ENCODE results near the gene GMDS.

The GMDS gene

DNA sequence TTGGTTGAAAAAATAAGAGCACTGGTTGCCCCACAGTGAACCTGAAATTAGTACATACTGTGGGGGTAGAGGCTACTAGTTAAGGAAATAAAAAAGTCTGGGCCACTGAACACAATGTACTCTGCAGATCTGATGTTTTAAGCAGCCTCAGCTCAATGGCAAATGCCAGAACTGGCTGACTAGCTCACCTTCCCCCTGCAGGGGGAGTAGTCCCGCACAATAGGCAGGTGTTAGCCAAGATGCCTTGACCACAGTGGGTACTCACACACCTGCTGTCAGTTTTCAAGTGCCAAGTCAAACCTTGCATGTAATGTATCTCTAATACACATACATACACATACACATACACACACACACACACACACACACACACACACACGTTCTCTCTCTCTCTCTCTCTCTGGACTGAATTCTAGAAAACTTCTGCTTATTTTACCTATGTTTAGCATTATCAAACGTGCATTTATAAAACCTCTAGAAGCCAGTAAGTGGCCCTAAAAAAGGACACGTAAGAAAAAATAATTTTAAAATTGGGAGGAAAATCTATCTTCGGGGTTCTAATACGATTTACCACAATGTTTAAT is 36.1 kb downstream of the GMDS start:
- no peak overlapping the region for H3K4me3 ChIP-seq (ENCODE audit: low read depth, low read length)
- TF ChIP-seq, protein P1, sequence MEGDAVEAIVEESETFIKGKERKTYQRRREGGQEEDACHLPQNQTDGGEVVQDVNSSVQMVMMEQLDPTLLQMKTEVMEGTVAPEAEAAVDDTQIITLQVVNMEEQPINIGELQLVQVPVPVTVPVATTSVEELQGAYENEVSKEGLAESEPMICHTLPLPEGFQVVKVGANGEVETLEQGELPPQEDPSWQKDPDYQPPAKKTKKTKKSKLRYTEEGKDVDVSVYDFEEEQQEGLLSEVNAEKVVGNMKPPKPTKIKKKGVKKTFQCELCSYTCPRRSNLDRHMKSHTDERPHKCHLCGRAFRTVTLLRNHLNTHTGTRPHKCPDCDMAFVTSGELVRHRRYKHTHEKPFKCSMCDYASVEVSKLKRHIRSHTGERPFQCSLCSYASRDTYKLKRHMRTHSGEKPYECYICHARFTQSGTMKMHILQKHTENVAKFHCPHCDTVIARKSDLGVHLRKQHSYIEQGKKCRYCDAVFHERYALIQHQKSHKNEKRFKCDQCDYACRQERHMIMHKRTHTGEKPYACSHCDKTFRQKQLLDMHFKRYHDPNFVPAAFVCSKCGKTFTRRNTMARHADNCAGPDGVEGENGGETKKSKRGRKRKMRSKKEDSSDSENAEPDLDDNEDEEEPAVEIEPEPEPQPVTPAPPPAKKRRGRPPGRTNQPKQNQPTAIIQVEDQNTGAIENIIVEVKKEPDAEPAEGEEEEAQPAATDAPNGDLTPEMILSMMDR (IDR thresholded peaks at IDR 0.05; ENCODE audit: borderline replicate concordance, insufficient read depth, low read depth, low read length) = peak; percentile 76

DNA sequence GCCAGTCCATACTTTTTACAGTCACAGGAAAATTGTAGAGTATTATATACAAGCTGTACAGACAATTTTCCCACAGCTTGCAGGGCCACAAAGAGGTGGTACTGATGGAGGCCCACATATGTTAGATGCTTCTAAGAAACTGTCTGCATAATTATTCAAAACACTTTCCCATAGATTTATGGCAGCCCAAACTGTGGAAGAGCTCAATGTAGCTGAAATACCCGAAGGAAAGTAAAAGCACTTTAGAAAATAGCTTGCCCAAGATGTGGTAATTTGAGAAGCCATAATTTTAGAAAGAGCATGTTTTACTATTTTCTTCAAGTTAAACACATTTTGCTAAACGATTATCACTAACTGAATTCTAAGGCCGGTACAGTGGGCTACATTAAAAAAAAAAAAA is 36.9 kb downstream of the GMDS start:
- no peak overlapping the region for H3K4me3 ChIP-seq (ENCODE audit: low read depth, low read length)
- TF ChIP-seq, protein P1 (IDR thresholded peaks at IDR 0.05; ENCODE audit: borderline replicate concordance, insufficient read depth, low read depth, low read length) = no peak

DNA sequence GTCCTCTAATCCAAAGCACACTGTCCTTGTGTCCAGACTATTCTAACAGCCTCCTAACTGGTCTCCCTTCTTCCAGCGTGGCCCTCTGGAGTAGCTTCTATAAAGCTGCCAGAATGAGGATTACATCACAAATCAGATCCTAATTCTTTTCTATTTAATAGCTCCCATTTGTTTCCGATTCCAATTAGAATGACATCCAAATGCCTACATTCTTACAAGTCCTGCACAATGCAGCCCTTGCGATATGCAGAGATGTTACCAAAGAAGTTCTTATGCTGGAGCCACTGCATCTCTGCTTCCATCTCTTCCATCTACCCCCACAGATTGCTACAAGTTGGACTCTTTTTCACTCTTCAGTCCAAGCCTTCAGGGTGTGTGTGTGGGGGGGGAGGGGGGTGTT is 40.0 kb downstream of the GMDS start:
- no peak overlapping the region for H3K4me3 ChIP-seq (ENCODE audit: low read depth, low read length)
- TF ChIP-seq, protein P1 (IDR thresholded peaks at IDR 0.05; ENCODE audit: borderline replicate concordance, insufficient read depth, low read depth, low read length) = no peak

DNA sequence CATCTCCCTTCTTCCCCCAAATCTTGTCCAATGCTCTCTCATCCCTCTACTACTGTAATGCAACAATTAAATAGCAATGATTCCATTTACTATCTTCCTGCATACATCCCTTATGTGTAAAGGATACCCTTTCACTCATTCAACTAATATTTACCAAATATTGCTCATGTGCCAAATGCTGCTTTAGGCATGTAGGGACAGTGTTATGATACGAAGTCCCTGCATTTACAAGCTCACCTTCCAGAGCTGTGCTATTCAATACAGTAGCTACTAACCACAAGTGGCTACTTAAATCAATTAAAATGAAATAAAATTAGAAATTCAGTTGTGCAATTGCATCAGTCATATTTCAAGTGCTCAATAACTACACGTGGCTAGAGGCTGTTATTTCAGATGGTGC is 41.1 kb downstream of the GMDS start:
- TF ChIP-seq, protein P1 (IDR thresholded peaks at IDR 0.05; ENCODE audit: borderline replicate concordance, insufficient read depth, low read depth, low read length) = no peak
- H3K4me3 ChIP-seq (ENCODE audit: low read depth, low read length) = no peak overlapping the region

GRCh38 chr6:2203264-2203663 is 42.1 kb downstream of the GMDS start:
- no peak overlapping the region for H3K4me3 ChIP-seq (ENCODE audit: low read depth, low read length)
- TF ChIP-seq, protein P1 (IDR thresholded peaks at IDR 0.05; ENCODE audit: borderline replicate concordance, insufficient read depth, low read depth, low read length) = no peak

DNA sequence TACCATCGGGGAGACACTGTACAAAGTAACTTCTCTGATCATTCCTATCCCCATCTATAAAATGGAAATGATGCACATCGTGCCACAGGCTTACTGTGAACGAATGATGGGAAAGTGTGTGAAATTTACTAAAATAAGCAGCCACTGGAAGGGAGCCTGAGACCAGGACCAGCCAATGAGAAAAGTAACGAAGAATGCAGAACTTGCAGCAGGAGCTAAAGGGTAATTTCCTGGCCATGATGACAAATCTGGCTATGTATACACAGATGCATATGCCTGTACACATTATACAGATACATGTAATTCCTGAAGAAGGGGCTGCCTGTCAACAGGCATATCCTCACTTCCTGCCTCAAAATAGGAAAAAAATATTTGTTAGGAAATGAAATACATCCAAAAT is 47.4 kb downstream of the GMDS start:
- no peak overlapping the region for H3K4me3 ChIP-seq (ENCODE audit: low read depth, low read length)
- TF ChIP-seq, protein P1 (IDR thresholded peaks at IDR 0.05; ENCODE audit: borderline replicate concordance, insufficient read depth, low read depth, low read length) = no peak

- no peak overlapping the region for H3K4me3 ChIP-seq (ENCODE audit: low read depth, low read length)
- TF ChIP-seq, protein P1 (IDR thresholded peaks at IDR 0.05; ENCODE audit: borderline replicate concordance, insufficient read depth, low read depth, low read length) = no peak
These were observed 48.2 kb downstream of the GMDS start for GRCh38 chr6:2197177-2197671.
